GM18507 (cell line): ENCODE results near the gene USH2A.

Experiments used
- DNase-seq: peaks from one replicate; pipeline ENCODE4 v3.0.0; 2011; ENCODE audit warnings: low read depth; ENCODE audit not compliant: insufficient read length; ENCODE audit errors: extremely low spot score
- FAIRE-seq: peaks from 2 replicates; lab custom pipeline; 2011; peaks lifted over from hg19 to GRCh38; lab: Jason Lieb, UNC

The USH2A gene

DNA sequence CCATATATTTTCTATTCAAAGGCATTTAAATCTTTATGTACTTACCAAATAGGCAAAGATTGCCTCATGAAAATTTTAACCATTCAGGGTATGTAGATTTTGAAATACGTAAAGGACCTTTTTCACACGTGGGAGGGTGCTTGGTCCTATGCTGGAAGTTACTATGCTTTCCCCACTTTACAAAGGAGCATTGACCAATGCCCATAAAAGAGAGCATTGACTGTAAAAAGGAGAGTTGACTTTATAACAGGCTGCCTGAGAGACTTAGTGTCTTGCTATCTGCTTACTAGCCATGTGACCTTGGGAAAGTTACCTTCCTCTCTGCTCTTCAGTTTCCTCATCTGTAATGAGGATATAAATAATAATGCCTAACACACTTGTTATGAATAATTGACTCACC is 346.5 kb downstream of the USH2A start:
- DNase-seq (no peak), FAIRE-seq (no peak)

DNA sequence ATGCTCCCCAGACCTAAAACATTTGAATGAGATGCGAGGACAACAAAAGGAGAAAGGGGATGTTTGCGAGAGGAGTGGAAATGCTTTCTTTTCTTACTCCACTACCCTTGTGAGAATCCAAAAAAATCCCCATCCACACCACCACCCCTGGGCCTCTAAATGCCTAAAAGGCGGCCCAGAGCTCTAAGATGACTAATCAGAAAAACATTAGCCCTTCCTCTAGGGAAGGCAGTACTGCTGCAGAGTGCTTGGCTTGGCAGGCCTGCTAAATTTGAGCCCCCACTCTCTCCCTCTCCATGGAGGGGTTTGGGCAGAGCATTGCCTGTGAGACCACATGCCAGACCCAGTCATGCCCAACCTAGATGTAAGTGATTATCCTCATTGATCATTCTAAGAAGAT is 347.9 kb downstream of the USH2A start:
- DNase-seq (no peak), FAIRE-seq (no peak)

DNA sequence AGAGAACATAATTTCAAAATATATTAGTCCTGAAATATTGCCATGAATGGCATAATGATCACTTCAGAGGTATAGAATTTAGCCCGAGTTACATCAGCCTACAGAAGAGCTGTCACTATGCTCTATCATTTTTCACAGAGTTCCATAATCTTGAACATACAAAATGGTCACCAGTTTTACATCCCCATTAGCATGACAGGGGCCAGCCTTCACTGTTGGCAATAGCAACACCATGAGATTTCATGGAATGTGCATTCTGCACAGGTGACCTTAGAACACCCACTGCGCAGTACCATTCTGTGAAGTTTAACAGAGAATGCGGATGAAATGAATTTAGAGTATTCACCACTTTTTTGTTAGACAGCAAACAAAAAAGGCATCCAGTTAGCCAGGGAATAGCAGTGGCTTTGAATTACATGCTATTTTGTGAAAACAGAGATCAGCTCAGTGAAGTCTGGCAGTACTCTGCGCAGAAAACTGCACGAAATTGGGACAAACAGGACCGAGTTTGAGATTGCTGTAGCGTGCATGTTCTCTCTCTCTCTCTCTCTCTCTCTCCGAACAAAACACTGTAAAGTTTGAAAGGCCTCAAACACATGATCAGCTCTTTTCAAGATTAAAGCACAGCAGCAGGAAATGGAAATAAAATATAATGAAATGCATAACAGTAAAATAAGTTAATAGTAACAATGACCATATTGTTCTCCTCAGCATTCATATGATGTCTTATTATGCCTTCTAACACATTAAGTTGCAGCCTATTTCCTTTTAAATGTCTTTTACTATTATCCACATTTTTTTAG is 349.3 kb downstream of the USH2A start:
- FAIRE-seq (no peak), DNase-seq (no peak)

DNA sequence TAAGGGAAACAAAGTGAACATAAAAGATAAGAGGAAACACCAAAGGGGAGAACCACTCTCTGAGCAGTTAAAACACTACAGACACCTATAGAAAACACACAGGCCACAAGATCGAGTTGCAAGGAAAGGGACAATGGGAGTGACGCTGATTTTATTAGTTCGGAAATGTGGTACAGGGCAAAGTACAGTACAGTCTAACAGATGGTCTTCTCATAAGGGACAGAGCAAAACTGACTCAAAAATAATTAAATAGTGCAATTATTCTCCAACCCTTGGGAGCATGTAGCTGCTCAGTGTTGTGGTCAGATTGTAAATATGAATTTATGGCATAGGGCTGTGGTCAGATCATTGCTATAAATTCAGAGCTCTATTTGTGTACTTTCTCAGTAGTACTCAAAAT is 352.0 kb downstream of the USH2A start:
- DNase-seq (no peak), FAIRE-seq (no peak)

DNA sequence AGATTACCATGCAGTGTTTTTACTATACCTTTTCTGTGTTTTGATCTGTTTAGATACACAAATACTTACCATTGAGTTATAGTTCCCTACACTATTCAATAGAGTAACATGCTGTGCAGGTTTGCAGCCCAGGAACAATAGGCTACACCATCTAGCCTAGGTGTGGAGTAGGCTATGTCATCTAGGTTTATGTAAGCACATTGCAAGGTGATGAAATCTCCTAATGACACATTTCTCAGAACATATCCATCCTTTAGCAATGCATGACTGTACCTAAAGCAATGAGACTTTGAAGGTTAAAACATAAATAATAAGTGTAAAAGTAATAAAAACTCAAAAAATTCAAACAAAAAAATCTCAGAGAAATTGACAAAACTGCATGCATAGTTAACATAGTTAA is 358.6 kb downstream of the USH2A start:
- no peak for FAIRE-seq

DNA sequence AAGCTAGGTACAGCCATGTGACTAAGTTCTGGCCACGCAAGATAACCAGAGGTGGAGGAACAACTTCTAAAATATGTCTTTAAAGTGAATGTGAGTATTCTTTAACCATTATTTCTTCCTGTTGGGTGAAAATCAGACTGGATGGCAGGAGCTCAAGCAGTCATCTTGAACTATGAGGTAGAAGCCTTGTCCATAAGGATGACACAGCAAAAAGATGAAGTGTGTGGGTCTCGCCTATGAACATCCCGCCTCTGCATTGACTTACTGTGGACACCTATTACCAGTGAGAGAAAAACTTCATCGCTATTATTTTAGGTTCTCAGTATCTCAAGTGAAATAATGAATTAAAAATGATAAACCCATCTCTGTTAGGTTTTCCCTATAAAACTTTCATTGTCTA is 365.3 kb downstream of the USH2A start:
- no peak for FAIRE-seq
- DNase-seq: no peak

More for the DNA sequence above, 358.6 kb downstream of the USH2A start:
- DNase-seq: no peak

DNA sequence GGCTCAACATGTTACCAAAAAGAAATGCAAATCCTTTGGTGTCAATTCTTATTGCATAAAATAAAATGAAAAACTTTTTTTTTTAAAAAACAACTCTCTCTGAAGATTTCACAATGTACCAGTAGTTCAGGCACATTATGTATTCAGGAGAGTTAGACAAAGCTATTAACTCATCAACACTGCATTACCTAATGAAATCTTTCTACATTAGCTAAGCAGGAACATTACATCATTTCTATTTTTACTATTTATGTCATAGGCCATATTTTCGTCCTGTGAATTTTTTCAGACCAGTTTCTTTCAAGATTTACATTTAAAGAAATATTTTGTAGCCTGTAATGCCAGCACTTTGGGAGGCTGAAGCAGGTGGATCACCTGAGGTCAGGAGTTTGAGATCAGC is 366.2 kb downstream of the USH2A start:
- DNase-seq (no peak), FAIRE-seq (no peak)

DNA sequence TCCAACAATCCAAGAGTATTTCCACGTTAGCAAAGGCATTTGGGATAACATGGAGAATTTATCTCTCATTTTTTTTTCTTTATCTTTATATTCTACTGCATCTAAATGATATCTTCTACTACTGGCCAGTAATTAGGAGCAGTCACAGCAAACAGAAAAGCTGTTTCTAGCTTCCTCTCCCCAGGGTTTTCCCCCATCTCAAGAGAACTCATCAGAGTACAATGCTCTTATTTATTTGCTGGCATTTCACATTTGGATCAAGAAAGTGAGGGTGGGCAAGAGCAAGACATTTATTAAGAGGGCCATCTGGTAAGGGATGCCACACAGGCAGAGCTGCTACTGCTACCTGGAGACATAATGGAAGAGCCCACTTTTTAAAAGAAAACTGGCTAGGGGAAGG is 368.2 kb downstream of the USH2A start:
- FAIRE-seq (no peak), DNase-seq (no peak)

DNA sequence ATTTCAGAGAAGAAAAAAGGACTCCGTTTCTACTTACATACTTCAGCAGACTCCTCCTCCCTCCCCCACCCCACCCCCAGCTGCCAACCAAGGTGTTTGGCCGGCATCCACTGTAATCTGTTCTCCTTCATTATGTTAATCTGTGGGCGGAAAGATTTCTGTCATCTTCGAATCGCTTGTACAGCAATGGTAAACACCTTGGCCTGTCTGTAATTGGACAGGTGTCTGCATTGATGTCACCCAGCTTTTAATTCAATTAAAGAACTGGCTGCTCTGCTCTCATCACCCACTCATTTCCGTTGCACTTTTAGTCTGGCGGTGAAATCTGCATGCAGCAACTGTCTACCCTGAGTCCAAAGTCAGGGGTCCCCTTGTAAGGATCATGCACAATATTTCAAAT is 368.6 kb downstream of the USH2A start:
- DNase-seq (no peak), FAIRE-seq (no peak)

DNA sequence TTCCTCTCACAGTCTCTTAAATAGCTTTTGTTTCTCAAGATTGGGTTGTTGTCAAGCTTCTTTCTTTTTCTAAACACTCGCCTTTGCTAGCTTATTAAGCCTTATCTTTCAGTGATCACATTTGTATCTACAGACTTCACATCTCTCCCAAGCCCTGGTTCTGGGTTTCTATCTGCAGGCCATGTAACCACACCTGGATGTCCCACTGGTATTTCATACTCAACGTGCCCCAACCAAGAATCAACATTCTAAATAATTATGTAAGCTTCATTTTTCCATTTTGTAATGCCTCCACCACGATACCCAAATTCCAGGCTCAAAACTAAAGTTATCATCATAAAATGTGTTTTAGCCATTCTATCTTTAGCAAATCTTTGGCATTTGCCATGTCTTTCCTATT is 372.2 kb downstream of the USH2A start:
- FAIRE-seq (no peak), DNase-seq (no peak)

DNA sequence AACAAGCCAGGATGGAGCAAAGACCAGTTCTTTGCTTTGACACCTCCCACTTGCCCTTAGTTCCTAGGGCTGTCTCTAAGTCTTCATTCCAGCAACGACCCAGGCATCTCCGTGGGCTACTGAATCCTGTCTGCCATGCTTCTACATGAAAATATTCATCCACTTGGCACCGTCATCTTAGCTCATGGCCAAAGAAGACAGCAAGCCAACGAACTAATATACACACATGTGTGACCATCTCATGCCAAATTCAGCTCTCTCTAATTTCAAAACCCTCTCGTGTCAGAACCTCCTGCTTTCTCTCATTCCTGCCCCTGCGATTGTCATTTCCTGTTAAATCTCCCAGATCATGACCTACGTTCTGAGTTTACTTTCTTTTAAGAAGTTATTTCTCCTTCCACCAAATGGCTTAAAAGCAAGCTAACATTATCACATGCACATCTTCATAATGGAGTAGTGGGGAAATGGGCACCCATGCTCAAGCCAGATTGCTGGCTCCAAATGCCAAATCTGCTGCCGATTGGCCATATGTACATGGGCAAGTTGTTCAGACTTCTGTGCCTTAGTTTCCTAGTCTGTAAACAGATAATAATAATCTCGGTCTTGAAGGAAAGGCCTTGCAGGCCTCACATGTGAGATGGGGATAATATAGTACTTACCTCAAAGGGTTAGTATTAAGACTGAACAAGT is 373.4 kb downstream of the USH2A start:
- DNase-seq (no peak), FAIRE-seq (no peak)

DNA sequence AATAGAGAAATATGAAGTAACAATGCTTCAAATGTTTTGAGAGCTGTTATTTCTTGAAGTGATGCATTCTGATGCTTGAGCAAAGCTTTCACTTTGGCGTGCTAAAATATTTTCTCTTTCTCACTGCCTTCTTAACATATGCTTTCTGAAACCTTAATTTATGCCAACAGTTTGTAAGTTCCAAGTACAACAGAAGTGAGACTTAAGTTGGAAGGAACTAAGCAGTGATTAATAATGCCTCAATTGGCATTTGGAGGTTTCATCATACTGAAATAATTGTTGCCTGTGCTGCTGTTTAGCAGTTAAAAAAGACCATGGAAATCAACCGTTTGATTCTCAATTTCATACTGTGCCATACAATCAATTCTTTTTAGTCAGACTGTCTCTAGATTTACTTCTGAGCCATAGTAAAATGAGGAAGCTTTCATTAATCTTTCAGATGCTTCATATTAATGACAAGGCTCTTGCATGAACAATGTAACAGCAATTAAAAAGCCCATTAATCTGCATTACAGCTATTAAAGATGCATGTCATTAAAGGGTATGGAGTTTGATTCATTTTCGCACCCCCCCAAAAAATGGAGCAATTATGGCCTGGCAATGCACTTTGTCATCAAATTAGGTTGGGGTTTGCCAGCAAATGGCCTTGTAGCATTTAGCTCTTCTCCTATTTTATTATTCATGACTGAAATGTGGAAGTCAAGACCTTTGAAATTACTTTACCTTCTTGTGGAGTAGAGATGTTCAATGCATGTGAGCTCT is 375.3 kb downstream of the USH2A start:
- DNase-seq (no peak), FAIRE-seq (no peak)

DNA sequence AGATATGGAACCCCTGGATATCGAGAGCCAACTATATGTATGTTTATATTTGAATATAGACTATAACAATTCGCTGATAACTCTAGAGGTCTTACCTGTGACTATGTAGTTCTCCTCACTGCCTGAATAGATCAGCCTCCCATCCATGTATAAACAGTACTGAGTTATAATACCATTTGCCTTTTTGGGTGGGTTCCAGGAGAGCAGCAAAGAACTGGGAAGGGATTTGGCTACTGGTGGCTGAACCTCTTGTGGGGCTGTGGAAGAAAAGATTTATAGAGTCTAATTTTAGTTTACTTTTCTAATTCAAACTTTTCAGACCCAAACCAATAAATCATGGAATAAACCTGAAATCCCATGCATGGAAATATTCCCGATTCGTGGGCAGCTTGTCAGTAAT is 376.9 kb downstream of the USH2A start:
- no peak for FAIRE-seq
- no peak for DNase-seq

DNA sequence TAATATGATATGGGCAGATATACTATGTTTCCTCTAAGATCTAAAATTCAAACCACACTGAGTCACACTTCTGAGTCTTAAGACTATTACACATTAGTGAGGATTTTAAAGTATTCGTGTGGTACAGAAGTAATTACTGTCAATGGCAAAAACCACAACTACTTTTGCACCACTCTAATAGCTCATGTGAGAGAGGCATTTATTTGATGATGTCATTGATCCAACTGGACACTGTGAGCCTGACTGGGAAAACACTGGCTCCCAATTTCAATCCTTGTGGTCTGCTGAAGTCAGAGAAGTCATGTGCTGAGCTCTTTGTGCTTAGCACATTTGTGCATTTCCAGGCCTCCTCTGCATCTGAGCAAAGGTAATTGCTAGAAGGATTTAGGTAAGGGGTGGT is 377.8 kb downstream of the USH2A start:
- FAIRE-seq (no peak), DNase-seq (no peak)

DNA sequence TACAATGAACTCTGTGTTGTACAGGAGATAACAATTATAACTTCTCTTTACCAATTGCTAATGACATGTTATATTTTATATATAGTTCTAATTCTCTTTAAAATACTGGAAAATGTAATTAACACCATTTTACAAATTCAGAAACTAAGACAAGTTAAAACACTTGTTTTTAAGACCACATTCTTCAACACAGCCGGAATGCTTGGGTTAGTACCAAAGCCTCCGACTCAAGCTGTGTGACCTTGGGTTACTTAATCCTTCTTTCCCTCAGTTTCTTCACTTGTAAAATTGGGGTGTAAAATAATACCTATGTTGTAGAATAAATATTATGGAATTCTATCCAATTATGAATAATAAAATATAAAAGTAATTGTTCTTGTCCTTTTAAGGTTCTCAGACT is 378.7 kb downstream of the USH2A start:
- DNase-seq: no peak
- no peak for FAIRE-seq

DNA sequence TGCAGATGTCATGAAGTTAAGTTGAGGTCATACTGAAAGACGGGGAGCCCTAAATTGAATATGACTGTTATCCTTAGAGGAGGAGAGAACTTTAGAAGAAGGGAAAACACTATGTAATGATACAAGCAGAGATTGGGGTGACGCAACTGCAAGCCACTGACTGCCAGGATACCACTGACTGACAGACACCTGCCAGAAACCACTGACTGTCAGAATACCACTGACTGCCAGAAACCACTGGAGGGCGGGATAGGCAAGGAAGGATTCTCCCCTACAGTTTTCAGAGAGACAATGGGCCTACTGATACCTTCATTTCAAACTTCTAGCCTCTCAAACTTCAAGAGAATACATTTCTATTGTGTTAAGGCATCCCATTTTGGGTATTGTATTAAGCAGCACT is 388.7 kb downstream of the USH2A start:
- DNase-seq (no peak), FAIRE-seq (no peak)

DNA sequence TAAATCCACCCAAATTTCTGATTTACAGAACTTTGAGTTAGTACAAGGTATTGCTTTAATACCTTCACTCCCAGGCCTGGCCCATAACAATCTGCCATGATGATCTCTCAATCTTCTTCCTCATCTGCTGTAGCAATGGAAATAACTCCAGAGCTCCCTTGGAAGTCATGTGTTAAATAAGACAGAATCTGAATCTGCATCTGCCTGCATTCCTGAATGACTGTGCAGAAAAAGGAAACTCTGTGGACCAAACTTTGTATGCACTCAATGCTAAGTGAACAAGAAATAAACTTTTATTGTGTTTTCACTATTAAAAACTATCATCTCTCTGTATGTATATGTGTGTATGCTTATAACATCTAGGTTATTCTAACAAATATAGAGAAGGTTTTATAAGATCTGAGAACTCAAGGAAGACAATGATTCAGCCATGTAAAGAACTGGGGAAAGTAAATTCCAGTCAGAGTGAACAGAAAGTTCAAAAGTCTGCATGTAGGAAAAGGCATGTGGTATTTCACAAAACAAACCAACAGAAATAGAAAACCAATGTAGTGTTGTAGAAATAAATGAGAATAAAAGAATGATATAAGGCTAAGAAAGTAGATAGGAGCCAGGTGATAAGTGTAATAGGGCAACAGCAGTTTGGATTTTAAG is 390.2 kb downstream of the USH2A start:
- FAIRE-seq (no peak), DNase-seq (no peak)

DNA sequence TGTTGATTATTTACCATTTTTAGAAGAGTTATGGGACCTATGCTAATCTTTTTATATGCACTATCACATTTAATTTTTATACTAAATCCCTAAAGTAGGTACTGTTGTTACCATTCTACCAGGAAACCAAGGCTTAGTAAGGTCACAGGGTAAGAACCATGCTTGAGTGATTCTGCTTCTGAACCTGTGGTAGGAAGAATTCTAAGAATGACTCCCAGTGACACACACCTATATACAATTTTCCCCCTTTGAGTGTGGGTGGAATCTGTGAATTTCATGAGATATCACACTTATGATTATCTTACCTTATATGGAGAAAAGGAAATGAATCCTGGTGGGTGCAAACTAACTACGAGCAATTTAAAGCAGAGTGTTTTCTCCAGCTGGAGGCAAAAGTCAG is 391.0 kb downstream of the USH2A start:
- DNase-seq (no peak), FAIRE-seq (no peak)

DNA sequence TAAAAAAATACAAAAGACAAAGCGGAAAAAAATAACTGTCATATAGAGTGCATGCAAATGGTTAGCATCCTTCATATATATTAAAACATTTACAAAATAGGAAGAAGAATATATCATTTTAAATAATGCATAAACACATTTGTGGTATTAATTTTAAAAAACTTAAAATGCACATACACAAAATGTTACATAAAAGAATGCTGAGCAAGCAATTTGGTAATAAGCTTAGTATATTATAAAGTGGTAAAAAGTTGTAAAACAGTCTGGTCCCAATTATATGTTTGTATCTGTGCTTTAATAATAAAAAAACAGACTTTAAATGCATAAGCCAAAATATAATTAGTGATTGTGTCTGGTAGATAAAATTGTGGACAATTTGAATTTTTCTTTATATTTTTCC is 394.6 kb downstream of the USH2A start:
- FAIRE-seq: no peak
- DNase-seq: no peak

DNA sequence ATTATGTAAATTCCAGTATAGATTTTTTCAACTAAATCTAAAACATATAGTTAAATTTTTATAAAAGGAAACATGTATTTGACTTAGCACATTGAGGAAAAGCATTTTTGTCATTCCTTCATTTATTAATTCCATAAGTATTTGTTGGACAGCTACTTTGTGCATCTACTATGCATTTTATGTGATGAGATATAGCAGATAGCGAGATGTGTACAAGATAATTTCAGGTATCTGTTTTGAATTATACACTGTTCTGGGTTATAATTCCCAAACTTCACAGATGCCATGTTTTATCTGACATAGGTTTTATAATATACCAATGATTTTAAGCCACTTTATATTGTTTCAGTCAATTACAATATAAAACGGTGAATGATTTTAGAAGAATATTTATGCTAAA is 398.7 kb downstream of the USH2A start:
- DNase-seq: no peak
- FAIRE-seq: no peak
